Thyroid gland (tissue), 4 donors: Measurements from ENCODE around the gene PKIG.

ENCODE experiments used
- POLR2A ChIP-seq, 2 donors: fragments of 450-650 bp; IDR thresholded peaks; one replicate each; pipeline ENCODE4 v1.6.1; 2017; ENCODE audit warnings: antibody characterized with exemption in 2 of 2, mild to moderate bottlenecking in 2 of 2, moderate library complexity in 1 of 2
- TF ChIP-seq, protein P1 (sequence below), 6 experiments: fragments of 200-600 bp in 3 of 6; fragments of 450-650 bp in 3 of 6; sonication (generic) in 3 of 6; IDR thresholded peaks; one replicate each; pipeline ENCODE4 v1.5.1; 2016 to 2019; ENCODE audit warnings: antibody characterized with exemption in 6 of 6, mild to moderate bottlenecking in 2 of 6, inconsistent platforms in 1 of 6, moderate library complexity in 1 of 6

GRCh38 chr20:44601801-44602204, 19.4 kb downstream of the PKIG start:
- TF ChIP-seq, protein P1, sequence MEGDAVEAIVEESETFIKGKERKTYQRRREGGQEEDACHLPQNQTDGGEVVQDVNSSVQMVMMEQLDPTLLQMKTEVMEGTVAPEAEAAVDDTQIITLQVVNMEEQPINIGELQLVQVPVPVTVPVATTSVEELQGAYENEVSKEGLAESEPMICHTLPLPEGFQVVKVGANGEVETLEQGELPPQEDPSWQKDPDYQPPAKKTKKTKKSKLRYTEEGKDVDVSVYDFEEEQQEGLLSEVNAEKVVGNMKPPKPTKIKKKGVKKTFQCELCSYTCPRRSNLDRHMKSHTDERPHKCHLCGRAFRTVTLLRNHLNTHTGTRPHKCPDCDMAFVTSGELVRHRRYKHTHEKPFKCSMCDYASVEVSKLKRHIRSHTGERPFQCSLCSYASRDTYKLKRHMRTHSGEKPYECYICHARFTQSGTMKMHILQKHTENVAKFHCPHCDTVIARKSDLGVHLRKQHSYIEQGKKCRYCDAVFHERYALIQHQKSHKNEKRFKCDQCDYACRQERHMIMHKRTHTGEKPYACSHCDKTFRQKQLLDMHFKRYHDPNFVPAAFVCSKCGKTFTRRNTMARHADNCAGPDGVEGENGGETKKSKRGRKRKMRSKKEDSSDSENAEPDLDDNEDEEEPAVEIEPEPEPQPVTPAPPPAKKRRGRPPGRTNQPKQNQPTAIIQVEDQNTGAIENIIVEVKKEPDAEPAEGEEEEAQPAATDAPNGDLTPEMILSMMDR (IDR thresholded peaks at IDR 0.05) = no peak
- no peak for TF ChIP-seq POLR2A (IDR thresholded peaks at IDR 0.05)
